Measurements from ENCODE around the gene THEM4.

- TF ChIP-seq POLR2A (IDR thresholded peaks at IDR 0.05) (no peak), POLR2AphosphoS5 (IDR thresholded peaks at IDR 0.05) (peak in 2 of 3 donors; percentile 45 to 46)
Measured at GRCh38 chr1:151838222-151839081, 70.9 kb downstream of the THEM4 start.
